PC-3 (cell line): ENCODE results near the gene DCAKD.

Experiments used
- CTCF ChIP-seq: fragments of 300-600 bp; sonication (generic); conservative IDR thresholded peaks from 2 replicates; pipeline ENCODE4 v1.5.1; 2017; ENCODE audit warnings: antibody characterized with exemption, low read depth, mild to moderate bottlenecking, low read length
- EZH2 ChIP-seq: fragments of 300-600 bp; sonication (generic); IDR thresholded peaks from one replicate; pipeline ENCODE4 v1.6.1; 2017; ENCODE audit warnings: antibody characterized with exemption, mild to moderate bottlenecking, low read length; ENCODE audit not compliant: unreplicated experiment
- EZH2phosphoT487 ChIP-seq: fragments of 300-600 bp; sonication (generic); IDR thresholded peaks from 2 replicates; pipeline ENCODE4 v1.6.1; 2018; ENCODE audit warnings: mild to moderate bottlenecking, antibody characterized with exemption, low read length, borderline replicate concordance

GRCh38 chr17:45061606-45062205, 10.3 kb upstream of the DCAKD start:
- TF ChIP-seq CTCF (no peak), EZH2phosphoT487 (no peak), EZH2 (no peak)
